GM21526 (cell line): ENCODE results near the gene GAB4.
"Not testable (repeated sequence)": the region's sequence is repeated elsewhere in the genome, so short reads cannot be mapped to it uniquely, and the experiment has no call there.

Experiments
- ATAC-seq: cut with Tn5 transposase; IDR thresholded peaks from one replicate; pipeline ENCODE4 v1.9.1; 2021; ENCODE audit warnings: moderate library complexity; ENCODE audit not compliant: unreplicated experiment, low FRiP score

Gene GAB4

DNA sequence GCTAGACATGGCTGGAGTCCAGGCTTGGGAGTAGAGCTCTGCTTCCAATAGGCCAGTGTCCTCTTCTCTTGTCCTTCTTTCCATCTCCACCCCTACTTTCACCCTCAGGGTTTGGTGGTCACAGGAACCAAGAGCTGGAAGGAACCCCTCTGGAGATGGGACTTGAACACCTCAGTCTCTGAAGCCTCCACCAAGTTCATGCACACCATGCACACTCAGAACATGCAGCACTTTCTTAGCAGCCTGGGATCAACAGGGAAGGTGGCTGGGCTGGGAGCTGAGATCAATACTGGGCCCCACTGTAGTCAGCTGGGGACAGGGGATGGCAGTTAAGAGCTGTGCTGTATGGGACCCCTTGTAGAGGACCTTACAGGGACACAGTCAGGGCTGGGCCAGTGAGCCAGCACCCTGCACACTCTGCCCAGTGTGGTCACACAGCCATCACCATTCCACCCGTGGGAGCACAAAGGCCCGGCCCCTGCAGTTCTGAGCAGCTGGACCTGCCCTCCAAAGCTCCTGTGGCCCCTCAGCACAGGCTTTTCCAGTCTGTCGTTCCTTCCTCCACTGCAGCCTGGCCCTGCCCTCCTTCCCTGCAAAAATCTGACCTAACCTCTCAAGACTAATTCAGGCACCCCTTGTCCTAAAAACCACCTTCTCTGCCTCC is 47.7 kb downstream of the GAB4 start:
- no peak for ATAC-seq

GRCh38 chr22:16959345-16959930 is 48.6 kb downstream of the GAB4 start:
- ATAC-seq, result no peak

GRCh38 chr22:16958475-16958874 is 49.5 kb downstream of the GAB4 start:
- ATAC-seq, result no peak

- ATAC-seq, result no peak
Observed at GRCh38 chr22:16957781-16958180, 50.2 kb downstream of the GAB4 start.

DNA sequence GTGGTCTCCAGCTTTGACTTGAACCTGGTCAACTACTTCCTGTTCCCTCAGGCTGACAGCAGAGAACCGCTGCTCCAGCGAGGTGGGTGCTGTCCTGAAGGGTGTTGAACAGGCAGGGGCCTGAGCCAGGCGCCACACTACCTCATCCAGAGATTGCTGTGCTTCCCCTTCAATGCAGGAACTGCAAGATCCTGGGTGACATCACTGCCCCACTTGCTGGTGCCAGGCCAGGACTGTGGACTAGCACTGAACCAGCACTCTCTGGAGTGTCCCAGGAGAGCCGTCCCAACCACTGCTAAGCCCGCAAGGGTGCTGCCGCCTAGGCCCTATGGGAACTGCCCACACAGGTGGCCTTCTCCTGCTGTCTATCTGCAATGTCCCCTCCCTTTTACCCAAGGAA is 51.7 kb downstream of the GAB4 start:
- ATAC-seq, result no peak

- ATAC-seq, result no peak
Observed at GRCh38 chr22:16955678-16956210, 52.3 kb downstream of the GAB4 start.

DNA sequence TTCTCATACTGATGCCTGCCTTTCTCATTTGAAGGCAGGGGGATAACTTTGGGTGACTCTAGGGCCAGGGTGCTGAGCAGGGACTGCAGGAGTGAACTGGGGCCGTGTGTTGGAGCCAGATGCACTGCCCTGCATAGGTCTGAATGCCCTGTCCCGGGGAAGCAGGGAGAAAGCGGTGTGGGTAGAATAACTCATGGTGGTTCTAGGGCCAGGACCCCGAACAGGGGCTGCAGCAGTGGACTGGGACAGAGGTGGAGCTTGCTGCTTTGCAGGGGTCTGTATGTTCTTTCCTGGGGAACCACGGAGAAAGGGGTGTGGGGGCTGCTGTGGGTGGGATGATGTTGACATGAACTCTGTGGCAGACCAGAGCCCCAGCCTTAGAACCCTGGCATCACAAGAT is 52.9 kb downstream of the GAB4 start:
- no peak for ATAC-seq

DNA sequence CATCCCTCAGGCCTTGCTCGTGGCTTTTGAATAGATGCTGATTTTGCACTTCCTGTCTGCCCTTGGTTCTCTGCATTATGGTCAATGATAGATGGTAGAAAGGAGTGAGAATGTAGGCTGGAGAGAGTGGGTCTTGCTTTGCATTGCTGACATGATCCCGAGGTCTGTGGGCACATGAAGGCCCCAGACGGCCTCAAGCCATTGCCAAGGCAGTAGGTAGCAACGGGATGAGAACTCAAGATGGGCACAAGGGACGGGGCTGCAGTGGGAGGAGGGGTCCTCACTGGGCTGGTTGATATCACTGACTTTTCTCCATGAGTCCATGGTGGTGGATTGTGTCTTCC is 54.0 kb downstream of the GAB4 start:
- no peak for ATAC-seq

- ATAC-seq, result no peak
Observed at GRCh38 chr22:16953206-16954059, 54.6 kb downstream of the GAB4 start.

- no peak for ATAC-seq
Observed at GRCh38 chr22:16949561-16949960, 58.5 kb downstream of the GAB4 start.

GRCh38 chr22:16937811-16938210 is 70.2 kb downstream of the GAB4 start:
- no peak for ATAC-seq

DNA sequence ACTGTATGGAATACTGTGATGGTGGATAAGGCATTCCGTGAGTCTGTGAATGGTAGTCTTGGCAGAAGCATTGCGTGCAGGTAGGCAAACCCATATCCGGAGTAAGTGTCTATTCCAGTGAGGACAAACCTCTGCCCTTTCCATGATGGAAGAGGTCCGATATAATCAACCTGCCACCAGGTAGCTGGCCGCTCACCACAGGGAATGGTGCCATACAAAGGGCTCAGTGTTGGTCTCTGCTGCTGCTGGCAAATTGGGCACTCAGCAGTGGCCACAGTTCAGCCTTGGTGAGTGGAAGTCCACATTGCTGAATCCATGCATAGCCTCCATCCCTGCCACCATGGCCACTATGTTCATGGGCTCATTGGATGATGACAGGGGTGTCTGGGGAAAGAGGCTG is 70.8 kb downstream of the GAB4 start:
- not testable (repeated sequence) for ATAC-seq

- no peak for ATAC-seq
Observed at GRCh38 chr22:16936625-16937024, 71.4 kb downstream of the GAB4 start.

DNA sequence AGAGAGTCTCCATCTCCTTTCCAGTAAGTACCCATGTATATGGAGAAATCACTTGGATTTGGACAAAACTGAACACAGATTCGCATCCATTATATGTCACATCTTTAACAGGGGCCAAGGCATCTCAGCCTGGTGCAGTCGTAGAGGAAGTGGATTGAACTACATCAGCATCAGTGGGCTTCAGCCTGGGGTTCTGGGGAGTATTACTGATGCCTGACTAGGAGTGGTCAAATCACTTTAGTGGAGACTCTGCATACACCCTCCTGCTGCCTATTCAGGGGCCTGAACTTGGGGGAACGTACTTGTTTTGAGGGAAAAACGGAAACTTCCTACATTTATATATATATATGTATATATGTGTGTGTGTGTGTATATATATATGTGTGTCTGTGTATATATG is 72.8 kb downstream of the GAB4 start:
- no peak for ATAC-seq

DNA sequence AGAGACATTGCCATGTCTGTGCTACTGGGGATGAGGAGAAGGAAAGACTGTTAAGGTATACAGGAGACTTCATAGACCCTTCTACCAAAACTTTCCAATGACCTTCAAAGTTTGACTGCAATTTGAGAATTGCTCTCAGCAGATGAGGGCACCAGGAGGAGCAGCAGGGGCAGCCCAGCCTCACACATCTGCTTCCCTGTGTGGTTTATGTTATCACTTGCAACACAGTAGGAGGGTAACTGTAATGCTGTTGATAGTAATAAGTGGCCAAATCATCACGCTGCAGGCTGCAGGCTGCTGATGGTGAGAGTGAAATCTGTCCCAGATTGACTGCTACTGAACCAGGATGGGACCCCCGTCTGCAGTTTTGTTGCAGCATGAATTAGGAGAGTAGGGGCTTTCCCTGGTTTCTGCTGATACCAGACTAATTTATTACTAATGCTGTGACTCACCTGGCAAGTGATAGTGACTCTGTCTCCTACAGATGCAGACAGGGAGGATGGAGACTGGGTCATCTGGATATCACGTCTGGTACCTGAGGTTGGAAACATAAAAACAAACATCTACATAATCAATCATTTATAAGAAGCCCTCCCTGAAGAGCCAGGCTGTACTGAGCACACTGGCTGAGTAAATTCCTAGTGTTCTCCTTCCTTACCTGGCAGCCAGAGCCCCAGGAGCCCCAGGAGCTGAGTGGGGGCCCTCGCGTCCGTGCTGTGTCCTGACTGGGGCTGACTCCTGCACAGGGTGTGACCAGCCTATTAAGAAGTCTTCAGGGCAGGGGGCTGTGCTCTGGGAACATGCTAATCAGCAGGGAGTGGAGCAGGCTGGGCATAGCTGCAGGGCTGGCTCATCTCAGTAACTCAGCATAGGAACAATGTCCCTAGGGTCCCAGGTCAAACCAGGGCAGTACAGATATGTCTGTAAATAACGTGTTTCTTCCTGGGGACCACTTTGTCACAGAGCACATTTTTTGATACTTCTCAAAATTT is 74.4 kb downstream of the GAB4 start:
- no peak for ATAC-seq

- ATAC-seq, result no peak
Observed at GRCh38 chr22:16932577-16932976, 75.4 kb downstream of the GAB4 start.

DNA sequence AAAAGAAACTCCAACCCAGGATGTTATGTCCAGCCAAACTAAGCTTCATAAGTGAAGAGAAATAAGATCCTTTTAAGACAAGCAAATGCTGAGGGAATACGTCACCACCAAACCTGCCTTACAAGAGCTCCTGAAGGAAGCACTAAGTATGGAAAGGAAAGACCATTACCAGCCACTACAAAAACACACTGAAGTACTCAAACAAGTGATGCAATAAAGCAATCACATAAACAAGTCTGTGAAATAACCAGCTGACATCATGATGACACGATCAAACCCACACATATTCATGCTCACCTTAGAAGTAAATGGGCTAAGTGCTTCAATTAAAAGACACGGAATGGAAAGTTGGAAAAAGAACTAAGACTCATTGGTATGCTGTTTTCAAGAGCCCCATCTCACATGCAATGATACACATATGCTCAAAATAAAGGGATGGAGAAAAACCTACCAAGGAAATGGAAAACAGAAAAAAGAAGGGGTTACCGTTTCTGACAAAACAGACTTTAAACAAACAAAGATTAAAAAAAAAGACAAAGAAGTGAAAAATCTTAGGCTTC is 82.5 kb downstream of the GAB4 start:
- ATAC-seq, result no peak

DNA sequence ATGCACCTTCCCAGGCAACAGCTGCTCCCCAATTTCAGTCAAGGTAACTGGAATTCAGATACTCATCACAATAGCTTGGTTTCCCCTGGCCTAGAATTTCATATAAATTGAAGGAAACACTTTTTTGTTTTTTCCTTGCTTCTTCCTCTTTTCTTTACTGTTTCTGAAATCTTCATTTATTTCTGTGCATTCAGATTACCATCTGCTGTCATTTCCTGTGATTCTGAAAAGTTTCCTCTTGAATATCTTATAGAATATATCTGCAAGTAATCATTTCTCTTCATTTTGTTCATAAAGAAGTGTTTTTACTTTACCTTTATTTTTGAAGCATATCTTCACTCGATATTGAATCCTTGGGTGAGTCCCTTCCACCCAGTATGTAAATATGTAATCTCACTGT is 85.3 kb downstream of the GAB4 start:
- ATAC-seq, result no peak

- ATAC-seq, result no peak
Observed at GRCh38 chr22:16922076-16922475, 85.9 kb downstream of the GAB4 start.
